Smooth muscle cell (in vitro differentiated cells): ENCODE results near the gene DNAI7. TPM values are rescaled to one million over a fixed set of nuclear protein-coding genes. Genes with fewer than 3 reads are reported as not detected.

Experiments
- DNase-seq: peaks from one replicate; lab custom pipeline; 2025; ENCODE audit not compliant: unreplicated experiment; lab: John Stamatoyannopoulos, UW
- H2AFZ ChIP-seq: fragments of 200-600 bp; sonication (generic); 2 replicates; pipeline ENCODE4 v1.6.0; 2016; ENCODE audit warnings: antibody characterized with exemption, low read depth, mild to moderate bottlenecking
- H3F3A ChIP-seq: fragments of 200-600 bp; sonication (generic); 2 replicates; pipeline ENCODE4 v1.6.0; 2017; ENCODE audit warnings: antibody characterized with exemption, low read depth
- H3K27ac ChIP-seq: fragments of 200-600 bp; sonication (generic); 2 replicates; pipeline ENCODE4 v1.5.1; 2016; ENCODE audit warnings: low read depth, mild to moderate bottlenecking
- H3K27me3 ChIP-seq: fragments of 200-600 bp; sonication (generic); 2 replicates; pipeline ENCODE4 v1.6.1; 2016; ENCODE audit warnings: low read depth, mild to moderate bottlenecking
- H3K36me3 ChIP-seq: fragments of 200-600 bp; sonication (generic); 2 replicates; pipeline ENCODE4 v1.5.1; 2016; ENCODE audit warnings: low read depth
- H3K4me1 ChIP-seq: fragments of 200-600 bp; sonication (generic); 2 replicates; pipeline ENCODE4 v1.5.1; 2016; ENCODE audit warnings: low read depth
- H3K4me2 ChIP-seq: fragments of 200-600 bp; sonication (generic); 2 replicates; pipeline ENCODE4 v1.6.0; 2016; ENCODE audit warnings: mild to moderate bottlenecking
- H3K4me3 ChIP-seq: fragments of 200-600 bp; sonication (generic); 2 replicates; pipeline ENCODE4 v1.5.1; 2016; ENCODE audit warnings: mild to moderate bottlenecking
- H3K79me2 ChIP-seq: fragments of 200-600 bp; sonication (generic); 2 replicates; pipeline ENCODE4 v1.6.0; 2016; ENCODE audit warnings: low read depth, mild to moderate bottlenecking
- H3K9ac ChIP-seq: fragments of 200-600 bp; sonication (generic); 2 replicates; pipeline ENCODE4 v1.6.0; 2016; ENCODE audit warnings: low read depth
- H3K9me3 ChIP-seq: fragments of 200-600 bp; sonication (generic); replicated peaks from 2 replicates; pipeline ENCODE4 v1.5.1; 2016; ENCODE audit warnings: low read depth
- H4K20me1 ChIP-seq: fragments of 200-600 bp; sonication (generic); 2 replicates; pipeline ENCODE4 v1.6.0; 2016; ENCODE audit warnings: low read depth
- WGBS: methylation state at CpG from one replicate; pipeline ENCODE4 v1.1.7; 2016; ENCODE audit warnings: low lambda C conversion rate; 5-methylcytosine and 5-hydroxymethylcytosine counted together
- polyA plus RNA-seq: library from polyadenylated mRNA; unstranded; fragments of >200 nt; fragmentation: Nextera tagmentation; extraction: Ambion mirVana; gene quantifications from 2 replicates; pipeline ENCODE4 v1.2.1, GENCODE V29; 2016
- total RNA-seq: library from RNA; depleted of rRNA; stranded (reverse); fragments of >200 nt; gene quantifications from 2 replicates; pipeline ENCODE4 v1.2.3, GENCODE V29; 2014
- TF ChIP-seq, protein P1 (sequence below): fragments of 200-600 bp; sonication (generic); IDR thresholded peaks from 2 replicates; pipeline ENCODE4 v1.5.1; 2017; ENCODE audit warnings: borderline replicate concordance, mild to moderate bottlenecking, antibody characterized with exemption; ENCODE audit not compliant: insufficient read depth, poor library complexity, severe bottlenecking

Gene DNAI7
- total and polyA plus RNA-seq, 2 experiments from 2014 or later = not detected

DNA sequence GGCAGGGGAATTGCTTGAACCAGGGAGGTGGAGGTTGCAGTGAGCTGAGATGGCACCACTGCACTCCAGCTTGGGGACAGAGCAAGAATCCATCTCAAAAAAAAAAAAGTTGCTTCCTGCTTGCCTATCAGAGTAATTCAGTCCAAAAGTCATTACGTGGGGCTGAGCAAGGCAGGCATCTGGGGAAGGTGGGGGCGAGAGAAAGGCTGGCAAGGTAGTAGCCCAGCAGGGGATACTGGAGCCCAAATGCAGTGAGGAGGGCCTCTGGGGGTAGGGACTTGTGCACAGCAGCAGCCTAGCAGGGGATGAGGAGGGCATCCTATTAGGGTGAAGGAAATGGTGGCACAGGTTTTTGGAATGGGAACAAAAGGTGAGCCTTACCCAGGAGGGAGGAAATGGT, 7.2 kb upstream of the DNAI7 start:
- Histone ChIP-seq H3K36me3 (no peaks in the 10 kb centered on the region), H3K4me3 (no peak overlapping the region), H3K9me3 (no peaks in the 10 kb centered on the region), H3K27me3 (no peaks in the 10 kb centered on the region), H3K27ac (no peak overlapping the region), H3K9ac (no peak overlapping the region), H4K20me1 (peaks cover 6% of the 10 kb centered on the region), H2AFZ (no peak overlapping the region), H3F3A (no peaks in the 10 kb centered on the region), H3K79me2 (no peaks in the 10 kb centered on the region), H3K4me2 (no peak overlapping the region), H3K4me1 (no peaks in the 10 kb centered on the region)
- TF ChIP-seq, protein P1, sequence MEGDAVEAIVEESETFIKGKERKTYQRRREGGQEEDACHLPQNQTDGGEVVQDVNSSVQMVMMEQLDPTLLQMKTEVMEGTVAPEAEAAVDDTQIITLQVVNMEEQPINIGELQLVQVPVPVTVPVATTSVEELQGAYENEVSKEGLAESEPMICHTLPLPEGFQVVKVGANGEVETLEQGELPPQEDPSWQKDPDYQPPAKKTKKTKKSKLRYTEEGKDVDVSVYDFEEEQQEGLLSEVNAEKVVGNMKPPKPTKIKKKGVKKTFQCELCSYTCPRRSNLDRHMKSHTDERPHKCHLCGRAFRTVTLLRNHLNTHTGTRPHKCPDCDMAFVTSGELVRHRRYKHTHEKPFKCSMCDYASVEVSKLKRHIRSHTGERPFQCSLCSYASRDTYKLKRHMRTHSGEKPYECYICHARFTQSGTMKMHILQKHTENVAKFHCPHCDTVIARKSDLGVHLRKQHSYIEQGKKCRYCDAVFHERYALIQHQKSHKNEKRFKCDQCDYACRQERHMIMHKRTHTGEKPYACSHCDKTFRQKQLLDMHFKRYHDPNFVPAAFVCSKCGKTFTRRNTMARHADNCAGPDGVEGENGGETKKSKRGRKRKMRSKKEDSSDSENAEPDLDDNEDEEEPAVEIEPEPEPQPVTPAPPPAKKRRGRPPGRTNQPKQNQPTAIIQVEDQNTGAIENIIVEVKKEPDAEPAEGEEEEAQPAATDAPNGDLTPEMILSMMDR = no peak
- no peak for DNase-seq
- 94% methylated on average over 2 of the region's 2 CpGs for WGBS

DNA sequence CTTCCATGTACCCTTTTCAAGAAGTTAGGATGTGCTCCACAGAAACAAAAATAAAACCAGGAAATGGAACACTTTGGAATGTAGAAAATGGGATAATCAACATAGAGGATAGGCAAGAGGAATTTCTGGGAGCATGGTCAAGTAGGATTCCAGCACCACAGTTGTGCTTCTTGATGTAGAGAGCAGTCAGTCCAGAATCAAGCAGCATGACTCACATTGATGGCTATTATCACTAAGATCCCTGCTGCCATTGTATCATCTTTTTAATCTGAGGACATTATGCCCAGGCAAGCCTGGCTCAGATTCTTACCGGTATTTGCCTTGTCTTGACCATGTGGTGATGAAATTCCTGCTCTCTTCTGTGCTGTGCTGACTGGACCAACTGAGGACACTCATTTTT, 5.7 kb upstream of the DNAI7 start:
- 89% methylated on average over 1 of the region's 1 CpG for WGBS
- no peaks in the 10 kb centered on the region for H3K4me1 ChIP-seq
- no peaks in the 10 kb centered on the region for H3K27me3 ChIP-seq
- H2AFZ ChIP-seq = no peak overlapping the region
- no peak overlapping the region for H3K4me3 ChIP-seq
- no peaks in the 10 kb centered on the region for H3K36me3 ChIP-seq
- no peaks in the 10 kb centered on the region for H3K79me2 ChIP-seq
- TF ChIP-seq, protein P1 = no peak
- no peaks in the 10 kb centered on the region for H3K9me3 ChIP-seq
- H3K9ac ChIP-seq = no peak overlapping the region
- H3F3A ChIP-seq = no peaks in the 10 kb centered on the region
- no peak overlapping the region for H3K4me2 ChIP-seq
- peaks cover 6% of the 10 kb centered on the region for H4K20me1 ChIP-seq
- DNase-seq = no peak
- H3K27ac ChIP-seq = no peak overlapping the region

DNA sequence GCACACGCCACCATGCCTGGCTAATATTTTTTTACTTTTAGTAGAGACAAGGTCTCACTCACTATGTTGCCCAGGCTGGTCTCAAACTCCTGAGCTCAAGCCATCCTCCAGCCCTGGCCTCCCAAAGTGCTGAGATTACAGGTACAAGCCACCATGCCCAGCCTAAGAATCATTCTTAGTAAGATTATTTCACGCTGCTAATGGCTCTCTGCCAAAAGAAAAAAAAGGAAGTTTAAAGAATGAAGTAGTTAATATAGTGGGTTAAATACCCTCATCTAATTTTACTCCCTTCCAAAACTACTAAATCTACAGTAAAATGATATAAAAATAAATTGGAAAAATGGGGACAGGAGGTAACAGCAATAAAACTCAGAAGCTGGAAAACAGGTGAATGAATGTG, 2.6 kb upstream of the DNAI7 start:
- H3K27ac ChIP-seq = no peak overlapping the region
- no peak for DNase-seq
- no peak overlapping the region for H3K9ac ChIP-seq

DNA sequence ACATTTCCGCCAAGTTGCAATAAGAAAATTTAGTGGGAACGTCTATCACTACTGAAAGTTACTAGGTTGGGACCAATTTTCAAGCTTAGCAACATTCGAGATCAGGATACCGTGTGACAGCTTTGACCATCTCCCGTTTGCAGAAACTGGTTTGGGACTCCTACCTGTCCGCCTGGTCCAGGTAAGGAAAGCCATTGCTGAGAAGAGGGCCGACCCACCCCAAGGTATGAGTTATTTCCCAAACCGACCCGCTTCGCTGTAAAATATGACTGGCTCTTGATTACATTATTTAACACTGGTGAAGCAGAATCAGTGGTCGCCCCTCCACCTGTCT, 271 bp downstream of the DNAI7 start:
- peak overlapping the region; percentile 88 for H3K4me2 ChIP-seq
- H3F3A ChIP-seq = no peaks in the 10 kb centered on the region
- H3K4me3 ChIP-seq = peak overlapping the region; percentile 79
- no peaks in the 10 kb centered on the region for H3K4me1 ChIP-seq
- no peaks in the 10 kb centered on the region for H4K20me1 ChIP-seq
- H3K9ac ChIP-seq = peak overlapping the region; percentile 83
- WGBS = 22% methylated on average over 11 of the region's 11 CpGs
- H3K27me3 ChIP-seq = no peaks in the 10 kb centered on the region
- TF ChIP-seq, protein P1 = no peak
- H3K9me3 ChIP-seq = no peaks in the 10 kb centered on the region
- peak overlapping the region; percentile 79 for H2AFZ ChIP-seq
- H3K27ac ChIP-seq = peak overlapping the region; percentile 75
- H3K36me3 ChIP-seq = no peaks in the 10 kb centered on the region
- no peak for DNase-seq
- no peaks in the 10 kb centered on the region for H3K79me2 ChIP-seq

More for the DNA sequence above, 2.6 kb upstream of the DNAI7 start:
- TF ChIP-seq, protein P1 = no peak
- no peaks in the 10 kb centered on the region for H3K9me3 ChIP-seq
- no peaks in the 10 kb centered on the region for H4K20me1 ChIP-seq
- H3K4me2 ChIP-seq = no peak overlapping the region
- 94% methylated on average over 2 of the region's 2 CpGs for WGBS
- H3K79me2 ChIP-seq = no peaks in the 10 kb centered on the region
- no peaks in the 10 kb centered on the region for H3K4me1 ChIP-seq
- H3K4me3 ChIP-seq = no peak overlapping the region
- H2AFZ ChIP-seq = no peak overlapping the region
- no peaks in the 10 kb centered on the region for H3F3A ChIP-seq
- no peaks in the 10 kb centered on the region for H3K36me3 ChIP-seq
- no peaks in the 10 kb centered on the region for H3K27me3 ChIP-seq
